ENCODE measurements around the gene CARD8.

CARD8 gene

DNA sequence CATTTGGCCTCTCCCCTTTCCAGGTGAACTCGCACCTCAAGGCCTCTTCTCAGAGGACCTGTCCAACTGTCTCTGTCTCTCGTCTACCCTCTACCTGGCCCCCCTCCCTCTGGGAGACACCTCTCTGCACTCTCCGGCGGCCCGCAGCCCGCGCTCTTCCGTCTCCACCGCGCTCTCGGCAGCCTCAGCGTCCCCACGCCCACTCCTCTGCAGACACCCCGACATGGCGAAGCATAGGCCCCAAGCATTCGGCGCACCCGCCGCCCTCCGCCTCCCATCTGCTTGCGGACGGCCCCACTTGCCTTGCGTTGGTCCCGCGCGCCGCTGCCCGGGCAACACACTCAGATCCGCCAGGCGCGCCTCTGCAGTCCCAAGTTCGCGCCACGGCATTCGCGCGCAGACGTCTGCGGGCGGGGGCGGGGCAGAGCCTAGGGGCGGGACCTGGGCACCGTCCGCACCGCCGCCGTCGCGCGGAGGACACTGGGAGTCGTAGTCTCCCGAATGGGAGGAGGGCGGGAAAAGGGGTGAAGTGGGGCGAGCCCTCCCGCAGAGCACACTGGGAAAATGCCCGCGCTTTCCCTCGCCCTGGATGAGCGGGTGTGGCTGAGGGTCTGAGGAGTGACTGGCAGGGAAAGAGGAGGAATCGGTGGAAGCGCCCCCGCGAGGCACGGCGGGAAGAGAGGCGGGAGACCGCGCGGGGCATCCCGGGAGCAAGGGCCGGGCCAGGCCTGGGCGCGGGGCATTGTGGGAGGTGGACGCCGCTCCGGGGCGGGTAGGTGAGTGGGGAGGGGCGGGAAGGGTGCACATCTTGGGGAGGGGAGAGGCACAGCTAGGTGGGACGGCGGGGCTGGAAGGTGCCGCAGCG, 85.5 kb downstream of the CARD8 start, which contains the start of the genes LIG1 and ZSWIM9:
Gene LIG1 (minus strand): TSS at position 406 of the 865 bp plus-strand sequence. CDS start 4,778 bp downstream, outside the sequence.
Gene ZSWIM9 (plus strand): TSS at position 742 of the 865 bp plus-strand sequence. CDS start 1,123 bp downstream, outside the sequence.
- peak; percentile 79 to 94 (median 84) for DNase-seq

DNA sequence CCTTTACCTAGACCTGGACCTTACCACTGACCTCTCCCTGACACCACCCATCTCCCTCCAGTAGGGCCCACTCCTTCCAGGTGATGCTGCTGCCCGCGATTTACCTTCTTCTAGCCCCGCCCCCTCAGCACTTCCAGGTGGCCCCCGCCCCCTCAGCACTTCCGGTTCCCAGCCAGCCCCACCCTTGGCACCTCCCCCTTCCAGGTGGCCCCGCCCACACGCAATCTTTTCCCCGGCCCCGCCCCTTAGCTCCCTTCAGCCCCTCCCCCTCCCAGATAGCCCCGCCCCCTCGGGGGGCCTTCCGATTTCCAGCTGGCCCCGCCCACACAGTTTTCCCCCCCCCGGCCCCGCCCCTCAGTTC, 86.2 kb downstream of the CARD8 start:
- peak; percentile 79 to 95 (median 90) for DNase-seq

DNA sequence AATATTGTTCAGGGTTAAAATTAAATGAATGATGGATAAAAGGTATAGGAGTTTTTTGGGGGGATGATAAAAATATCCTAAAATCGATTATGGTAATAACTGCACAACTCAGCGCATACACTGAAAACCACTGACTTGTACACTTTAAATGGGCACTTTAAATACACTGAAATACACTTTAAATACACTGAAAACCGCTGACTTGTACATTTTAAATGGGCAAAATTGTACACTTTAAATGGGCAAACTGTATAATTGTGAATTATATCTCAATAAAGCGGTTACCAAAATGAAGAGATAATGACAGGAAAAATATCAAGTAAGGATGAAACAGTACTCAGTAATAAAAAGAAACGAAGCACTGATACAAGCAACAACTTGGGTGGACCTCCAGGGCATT, 87.0 kb downstream of the CARD8 start:
- no peak for DNase-seq

DNA sequence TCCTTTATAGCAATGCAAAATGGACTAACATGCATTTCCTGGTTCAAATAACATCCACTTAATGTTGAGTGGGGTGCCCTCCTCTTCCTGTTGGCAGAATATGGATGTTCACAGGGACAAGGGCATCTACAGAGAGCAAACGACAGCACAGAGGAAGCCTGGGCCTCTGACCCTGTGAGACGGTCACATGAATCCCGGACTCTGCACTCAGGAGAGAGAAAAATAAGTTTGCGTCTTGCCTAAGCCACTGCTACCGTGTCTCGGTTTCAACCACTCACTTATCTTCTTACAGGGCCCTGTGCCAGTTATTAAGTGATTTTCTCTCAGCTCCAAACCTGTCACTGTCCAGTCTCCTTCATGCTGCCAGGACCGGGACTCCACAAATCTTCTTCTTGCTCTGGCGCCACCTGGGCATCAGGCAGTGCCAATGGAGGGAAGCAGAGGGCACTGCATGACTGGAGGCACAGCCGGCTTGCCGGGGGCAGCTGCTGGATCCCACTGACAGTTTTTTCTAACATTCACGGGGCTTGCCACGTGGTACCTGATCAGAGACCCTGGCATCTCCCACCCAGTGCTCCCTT, 97.4 kb downstream of the CARD8 start:
- DNase-seq: no peak
